Activated CD4-positive, alpha-beta T cell treated with anti-CD3 and anti-CD28 coated beads, Interleukin-2, Interleukin-4, amounts not matched to agents 100 ng/mL and 50 ng/mL, durations not matched to agents 16 hours and 8 hours (primary cell): ENCODE data around the gene ANKS1B.

Source experiments
- DNase-seq: peaks from one replicate; pipeline ENCODE4 v3.0.0-alpha.2; 2020; ENCODE audit warnings: low spot score

Gene ANKS1B

DNA sequence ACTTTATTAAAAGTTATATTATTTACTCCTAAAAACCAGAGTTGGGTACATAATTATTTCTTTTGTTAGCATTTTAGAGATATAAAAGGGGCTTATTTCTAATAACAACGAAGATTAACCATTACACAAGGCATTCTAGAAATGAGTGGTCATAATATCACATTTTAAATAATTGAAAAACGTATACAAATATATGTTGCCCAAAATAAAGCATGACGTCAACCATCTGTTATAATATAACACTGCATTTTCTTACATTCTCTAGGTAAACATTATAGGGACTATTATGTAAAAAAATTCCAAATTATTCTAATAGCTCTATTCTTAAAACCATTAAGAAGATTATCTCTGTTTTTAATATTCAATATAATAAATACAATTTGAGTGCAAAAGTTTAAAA lies 792.2 kb downstream of the ANKS1B start:
- DNase-seq, result no peak

DNA sequence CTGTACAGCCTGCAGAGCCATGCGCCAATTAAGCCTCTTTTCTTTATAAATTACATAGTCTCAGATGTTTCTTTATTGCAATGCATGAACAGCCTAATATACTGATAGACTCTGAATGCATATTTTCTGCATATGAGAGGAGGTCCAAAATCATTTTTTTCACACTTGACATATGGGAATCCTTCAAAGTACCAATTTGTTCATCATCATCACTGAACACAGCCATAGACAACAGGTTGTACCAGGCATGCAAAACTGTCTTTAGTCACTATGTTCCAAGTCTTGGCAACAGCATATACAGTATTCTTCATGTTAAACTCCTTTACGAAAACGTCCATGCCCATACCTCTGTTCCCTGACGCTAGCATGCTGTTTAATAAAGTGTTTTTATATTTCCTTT lies 807.9 kb downstream of the ANKS1B start:
- DNase-seq, result no peak

- DNase-seq, result no peak
These were observed 814.3 kb downstream of the ANKS1B start for GRCh38 chr12:99170461-99170860.

DNA sequence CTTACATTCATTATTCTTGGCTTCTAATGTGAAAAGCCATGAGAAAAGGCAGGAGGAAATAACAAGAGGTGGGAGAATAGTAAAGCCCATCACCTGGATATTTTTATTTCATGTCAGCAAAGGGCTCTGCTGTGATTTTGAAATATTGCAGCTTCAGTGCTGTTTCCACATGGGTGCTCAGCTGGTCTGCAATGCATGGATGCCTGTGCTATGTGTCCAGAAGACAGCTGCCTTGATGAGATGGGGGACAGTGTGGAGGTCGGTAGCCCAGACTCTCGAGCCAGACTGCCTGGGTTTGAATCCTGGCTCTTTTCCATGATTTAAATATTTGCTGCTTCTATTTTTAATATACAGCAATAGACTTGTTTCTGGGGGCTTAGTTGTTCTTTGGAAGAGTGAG lies 814.7 kb downstream of the ANKS1B start:
- DNase-seq, result no peak

DNA sequence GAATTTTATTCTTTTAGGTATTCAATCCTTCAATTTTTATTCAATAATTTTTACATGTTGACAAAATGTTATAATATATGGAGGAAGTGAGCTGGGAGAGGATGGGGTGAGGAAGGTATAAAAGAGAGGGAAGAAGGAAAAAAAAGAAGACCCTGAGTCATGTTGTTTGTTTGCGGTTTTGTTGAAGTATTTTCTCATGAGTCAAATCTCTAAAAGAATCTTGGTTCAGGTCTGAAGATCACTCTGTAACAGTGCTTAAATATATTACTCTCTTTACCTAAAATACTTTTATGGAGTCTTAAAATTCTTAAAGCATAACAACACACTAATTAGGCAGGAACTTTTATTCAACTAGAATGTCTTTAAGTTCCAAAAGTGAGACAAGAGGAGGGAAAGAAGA lies 826.8 kb downstream of the ANKS1B start:
- no peak for DNase-seq

GRCh38 chr12:99154983-99155336 lies 829.8 kb downstream of the ANKS1B start:
- DNase-seq, result no peak

GRCh38 chr12:99154216-99154982 lies 830.3 kb downstream of the ANKS1B start:
- no peak for DNase-seq

DNA sequence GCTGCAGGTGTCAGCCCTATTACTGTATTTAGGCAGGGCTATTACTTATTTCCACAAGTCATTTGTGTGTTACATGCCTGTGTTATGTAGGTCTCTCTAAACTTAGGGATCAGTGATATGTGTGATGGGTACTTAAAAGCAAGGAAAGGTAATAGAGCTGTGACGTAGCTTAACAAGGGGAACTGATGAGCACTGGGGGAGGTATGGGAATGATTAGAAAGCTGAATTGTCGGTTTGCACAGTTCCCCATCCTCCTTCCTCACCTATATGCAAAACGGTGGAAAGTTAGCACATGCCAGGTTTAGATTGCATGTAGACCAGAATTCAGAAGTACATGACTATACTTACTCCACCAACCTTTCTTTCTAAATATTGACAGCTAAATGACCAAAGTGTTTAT lies 831.4 kb downstream of the ANKS1B start:
- no peak for DNase-seq

DNA sequence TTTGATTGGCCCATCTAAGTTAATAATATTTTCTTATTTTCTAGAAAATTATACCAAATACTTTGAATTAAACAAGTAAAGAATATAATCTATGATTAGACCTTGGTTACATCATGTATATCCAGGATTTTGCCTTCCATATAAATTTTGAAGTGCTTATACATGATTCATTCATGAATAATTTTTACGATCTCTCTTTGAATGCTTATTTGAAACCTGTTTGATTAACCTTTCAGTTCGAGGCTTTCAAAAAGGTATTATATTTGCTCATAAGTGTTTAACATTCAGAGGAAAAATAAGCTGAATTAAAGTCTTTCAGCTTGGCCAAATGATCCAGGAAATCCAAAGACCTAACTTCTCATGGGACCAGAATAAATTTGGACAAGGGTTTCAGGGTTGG lies 832.4 kb downstream of the ANKS1B start:
- DNase-seq, result no peak

DNA sequence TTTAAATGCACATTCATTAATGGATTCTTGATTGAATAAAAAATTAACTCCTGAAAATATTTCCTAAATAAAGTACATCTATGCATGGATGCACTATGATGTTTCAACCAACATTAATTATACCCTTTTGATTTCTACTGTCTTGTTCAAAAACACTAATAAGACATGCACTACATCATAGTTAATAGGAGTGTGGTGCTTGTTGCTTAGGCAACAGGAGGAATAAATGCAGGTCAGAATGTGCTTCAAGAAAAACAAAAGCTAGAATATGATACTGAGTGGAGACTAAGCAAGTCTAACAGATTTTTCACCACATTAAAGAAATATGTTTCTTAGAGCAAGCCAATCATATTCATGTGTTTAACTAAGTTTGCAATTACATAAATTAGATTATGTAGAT lies 833.0 kb downstream of the ANKS1B start:
- no peak for DNase-seq

DNA sequence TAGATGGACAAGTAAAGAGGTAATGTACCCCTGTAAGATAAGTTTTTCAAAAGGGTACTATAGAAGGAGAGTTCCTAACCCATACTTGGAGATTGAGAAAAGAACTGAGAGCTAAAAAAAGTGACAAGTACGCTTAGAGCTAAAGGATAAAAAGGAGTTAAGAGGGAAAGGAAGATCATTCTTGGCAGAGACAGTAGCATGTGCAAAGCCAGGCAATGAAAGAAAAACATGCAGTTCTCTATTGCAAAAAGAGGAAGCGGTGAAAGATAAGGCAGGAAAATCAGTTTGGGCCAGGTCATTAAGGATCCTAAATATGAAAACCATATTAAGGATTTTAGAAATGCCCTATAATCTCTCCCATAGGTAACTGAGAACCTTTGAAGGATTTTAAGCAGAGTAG lies 837.6 kb downstream of the ANKS1B start:
- no peak for DNase-seq

DNA sequence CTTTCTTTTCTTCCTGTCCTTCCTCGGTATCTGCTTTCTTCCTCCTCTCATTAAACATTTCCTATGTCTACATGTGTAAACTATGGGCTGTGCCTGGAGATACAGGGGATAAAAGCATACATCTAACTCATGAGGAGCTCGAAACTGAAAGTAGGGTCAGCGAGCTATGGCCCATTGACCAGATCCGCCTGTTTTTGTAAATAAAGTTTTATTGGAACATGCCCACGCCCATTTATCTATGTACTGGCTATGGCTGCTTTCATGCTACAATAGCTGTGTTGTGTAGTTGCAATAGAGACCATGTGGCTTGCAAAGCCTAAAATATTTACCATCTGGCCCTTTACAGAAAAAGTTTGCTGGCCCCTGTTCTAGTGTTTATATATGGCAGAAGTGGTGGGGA lies 838.0 kb downstream of the ANKS1B start:
- no peak for DNase-seq

GRCh38 chr12:99146185-99146584 lies 838.6 kb downstream of the ANKS1B start:
- no peak for DNase-seq

DNA sequence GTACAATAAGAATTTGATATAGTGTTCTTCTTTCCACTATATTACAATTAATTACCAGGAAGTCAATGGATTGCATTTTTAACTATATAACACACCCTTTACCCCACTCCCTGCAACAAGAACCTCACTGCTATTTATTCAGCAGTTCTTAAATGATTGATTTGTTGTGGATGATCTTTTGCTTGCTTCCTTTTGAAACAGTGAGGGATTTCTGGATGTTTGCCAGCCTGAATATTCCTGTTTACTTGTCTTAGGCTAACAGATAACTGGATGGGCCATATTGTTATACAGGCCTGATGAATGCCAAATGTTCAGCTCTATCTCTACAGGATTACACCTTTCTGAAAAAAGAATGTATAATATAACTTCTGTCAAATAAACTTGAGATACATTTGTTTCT lies 842.1 kb downstream of the ANKS1B start:
- no peak for DNase-seq

- DNase-seq, result no peak
These were observed 844.6 kb downstream of the ANKS1B start for GRCh38 chr12:99140017-99140720.

GRCh38 chr12:99138393-99138792 lies 846.3 kb downstream of the ANKS1B start:
- DNase-seq, result no peak

DNA sequence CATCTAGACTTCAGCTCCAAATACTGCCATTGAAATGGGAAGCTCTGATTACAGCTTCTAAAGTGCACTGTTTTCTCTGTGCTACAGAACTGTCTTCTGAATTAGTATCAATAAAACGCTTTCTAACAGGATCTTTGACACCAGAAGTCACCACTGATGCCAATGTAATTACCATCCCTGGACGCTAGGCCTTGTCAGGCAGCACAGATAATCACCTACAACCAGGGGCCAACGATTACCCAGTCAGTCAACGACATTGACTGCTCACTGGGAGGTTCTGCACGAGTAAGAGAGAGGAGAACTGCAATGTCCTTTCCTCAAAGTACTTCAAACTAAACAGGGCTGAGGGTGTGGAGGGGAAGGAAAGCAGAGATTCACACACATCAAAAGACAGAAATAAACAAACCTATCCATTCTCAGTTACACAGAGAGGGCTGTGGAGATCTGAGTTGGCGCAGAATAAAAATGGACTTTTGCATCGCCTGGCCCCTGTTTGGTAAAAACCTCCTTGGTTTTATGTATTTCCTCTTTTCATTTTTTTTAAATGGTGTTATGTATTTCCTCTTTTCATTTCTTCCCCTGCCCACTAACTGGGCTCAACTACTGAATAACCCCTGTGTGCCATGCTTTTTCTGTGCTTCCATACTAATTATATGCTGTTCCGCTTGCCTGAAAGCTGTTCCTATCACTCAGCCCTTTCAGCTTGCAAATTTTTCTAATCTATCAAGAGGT lies 847.4 kb downstream of the ANKS1B start:
- DNase-seq, result no peak

GRCh38 chr12:99136516-99136915 lies 848.2 kb downstream of the ANKS1B start:
- no peak for DNase-seq

- no peak for DNase-seq
These were observed 849.4 kb downstream of the ANKS1B start for GRCh38 chr12:99135376-99135775.

GRCh38 chr12:99133401-99133800 lies 851.3 kb downstream of the ANKS1B start:
- DNase-seq, result no peak

DNA sequence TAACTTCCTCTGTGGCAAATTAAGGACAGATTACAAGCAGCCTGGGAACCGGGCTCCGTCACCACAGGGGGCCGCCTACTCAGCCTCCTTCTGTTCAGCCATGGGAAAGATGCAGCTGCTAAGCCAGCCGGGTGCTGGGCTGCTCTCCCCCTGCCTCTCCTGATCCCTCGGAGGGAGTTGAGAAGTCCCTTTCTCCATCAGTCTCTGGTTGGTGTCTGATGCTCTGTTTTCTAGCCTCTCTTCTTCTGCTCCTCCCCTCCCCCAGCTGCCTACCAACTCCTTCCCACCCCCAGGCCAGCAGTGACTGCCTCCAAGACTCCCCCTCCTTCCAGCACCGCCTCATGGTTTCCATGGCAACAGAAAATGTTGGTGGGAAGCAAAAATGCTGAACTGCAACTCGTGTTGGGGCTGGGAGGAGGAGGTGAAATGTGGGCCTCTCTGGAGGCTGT lies 853.0 kb downstream of the ANKS1B start:
- DNase-seq, result no peak

GRCh38 chr12:99130808-99131553 lies 853.8 kb downstream of the ANKS1B start:
- DNase-seq, result peak; percentile 13
